KMS-11 (cell line): ENCODE measurements around the gene C10orf62.

Experiments used
- H2AFZ ChIP-seq: fragments of 200-600 bp; sonication (generic); 2 replicates; pipeline ENCODE4 v1.6.1; 2016; ENCODE audit warnings: antibody characterized with exemption, mixed run types, low read depth
- H3K27ac ChIP-seq: fragments of 200-600 bp; sonication (generic); 2 replicates; pipeline ENCODE4 v1.6.1; 2016; ENCODE audit warnings: mild to moderate bottlenecking, mixed run types
- H3K27me3 ChIP-seq: fragments of 200-600 bp; sonication (generic); 2 replicates; pipeline ENCODE4 v1.6.1; 2017; ENCODE audit warnings: mild to moderate bottlenecking, low read depth, mixed run types, moderate library complexity; ENCODE audit not compliant: insufficient read depth
- H3K36me3 ChIP-seq: fragments of 200-600 bp; sonication (generic); 2 replicates; pipeline ENCODE4 v1.6.1; 2017; ENCODE audit warnings: mild to moderate bottlenecking, mixed run types; ENCODE audit not compliant: insufficient read depth
- H3K4me1 ChIP-seq: fragments of 200-600 bp; sonication (generic); 2 replicates; pipeline ENCODE4 v1.6.1; 2016; ENCODE audit warnings: mild to moderate bottlenecking, low read depth, mixed run types; ENCODE audit not compliant: poor library complexity, severe bottlenecking
- H3K4me2 ChIP-seq: fragments of 200-600 bp; sonication (generic); 2 replicates; pipeline ENCODE4 v1.7.0; 2016; ENCODE audit warnings: mild to moderate bottlenecking, mixed run types
- H3K4me3 ChIP-seq: fragments of 200-600 bp; sonication (generic); IDR thresholded peaks from 2 replicates; pipeline ENCODE4 v1.6.1; 2017; ENCODE audit warnings: low read depth, low read length, mixed read lengths; ENCODE audit not compliant: insufficient read depth
- H3K79me2 ChIP-seq: fragments of 200-600 bp; sonication (generic); 2 replicates; pipeline ENCODE4 v1.6.1; 2016; ENCODE audit warnings: low read depth, mixed run types; ENCODE audit not compliant: insufficient read depth
- H3K9ac ChIP-seq: fragments of 200-600 bp; sonication (generic); 2 replicates; pipeline ENCODE4 v1.6.1; 2016; ENCODE audit warnings: mild to moderate bottlenecking, mixed run types
- H4K20me1 ChIP-seq: fragments of 200-600 bp; sonication (generic); 2 replicates; pipeline ENCODE4 v1.6.1; 2016; ENCODE audit warnings: mild to moderate bottlenecking, mixed run types; ENCODE audit not compliant: insufficient read depth
- TF ChIP-seq, protein P1 (sequence below): fragments of 200-600 bp; sonication (generic); conservative IDR thresholded peaks from 2 replicates; pipeline ENCODE4 v1.6.1; 2017; ENCODE audit warnings: low read depth, mild to moderate bottlenecking, antibody characterized with exemption, low read length, moderate library complexity, mixed read lengths

The C10orf62 gene

DNA sequence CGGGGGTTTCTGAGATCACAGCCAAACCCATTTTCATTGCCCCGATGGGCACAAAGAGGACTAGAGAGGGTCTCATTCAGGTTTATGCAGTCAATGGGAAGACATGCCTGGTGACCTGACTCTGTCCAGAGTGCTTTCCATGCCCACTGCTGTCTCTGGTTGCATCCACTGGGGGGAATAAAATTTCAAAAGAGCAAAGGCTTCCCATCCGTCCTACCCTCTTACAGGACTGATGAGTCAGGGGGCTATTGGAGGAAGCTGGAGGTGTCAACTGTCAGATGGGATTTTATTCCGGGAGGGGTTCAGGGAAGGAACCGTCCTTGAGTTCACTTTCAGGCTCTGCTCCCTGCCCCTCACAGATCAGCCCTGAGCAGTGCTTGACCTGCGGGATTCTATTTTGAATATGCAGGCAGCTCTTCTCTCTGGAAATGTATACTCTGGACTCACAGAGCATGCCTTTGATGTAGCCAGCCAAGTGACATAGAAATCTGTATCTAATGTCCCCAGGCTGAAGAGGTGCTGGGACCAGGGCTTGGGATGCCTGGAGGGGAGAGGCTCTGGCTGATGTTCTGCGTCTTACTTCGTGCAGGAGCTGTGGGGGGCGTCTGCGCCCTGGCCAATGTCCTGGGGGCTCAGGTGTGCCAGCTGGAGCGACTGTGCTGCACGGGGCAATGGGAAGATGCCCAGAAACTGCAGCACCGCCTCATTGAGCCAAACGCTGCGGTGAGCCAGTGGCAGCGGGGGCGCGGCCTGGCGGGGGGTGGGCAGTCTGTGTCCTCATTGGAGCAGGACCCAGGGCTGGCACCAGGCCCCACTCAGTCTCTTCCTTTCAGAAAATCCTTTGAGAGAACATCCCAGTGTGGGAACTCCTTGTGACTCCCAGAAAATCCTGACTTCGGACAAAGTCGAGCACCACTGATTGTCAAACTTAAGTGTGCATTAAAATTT, 12.0 kb downstream of the C10orf62 start:
- Histone ChIP-seq H3K4me1 (peaks cover 9% of the 10 kb centered on the region), H4K20me1 (no peaks in the 10 kb centered on the region), H3K9ac (no peak overlapping the region), H3K27ac (no peak overlapping the region), H3K4me3 (no peak overlapping the region), H2AFZ (no peak overlapping the region), H3K27me3 (no peaks in the 10 kb centered on the region), H3K4me2 (no peak overlapping the region), H3K36me3 (no peaks in the 10 kb centered on the region), H3K79me2 (no peaks in the 10 kb centered on the region)
- TF ChIP-seq, protein P1, sequence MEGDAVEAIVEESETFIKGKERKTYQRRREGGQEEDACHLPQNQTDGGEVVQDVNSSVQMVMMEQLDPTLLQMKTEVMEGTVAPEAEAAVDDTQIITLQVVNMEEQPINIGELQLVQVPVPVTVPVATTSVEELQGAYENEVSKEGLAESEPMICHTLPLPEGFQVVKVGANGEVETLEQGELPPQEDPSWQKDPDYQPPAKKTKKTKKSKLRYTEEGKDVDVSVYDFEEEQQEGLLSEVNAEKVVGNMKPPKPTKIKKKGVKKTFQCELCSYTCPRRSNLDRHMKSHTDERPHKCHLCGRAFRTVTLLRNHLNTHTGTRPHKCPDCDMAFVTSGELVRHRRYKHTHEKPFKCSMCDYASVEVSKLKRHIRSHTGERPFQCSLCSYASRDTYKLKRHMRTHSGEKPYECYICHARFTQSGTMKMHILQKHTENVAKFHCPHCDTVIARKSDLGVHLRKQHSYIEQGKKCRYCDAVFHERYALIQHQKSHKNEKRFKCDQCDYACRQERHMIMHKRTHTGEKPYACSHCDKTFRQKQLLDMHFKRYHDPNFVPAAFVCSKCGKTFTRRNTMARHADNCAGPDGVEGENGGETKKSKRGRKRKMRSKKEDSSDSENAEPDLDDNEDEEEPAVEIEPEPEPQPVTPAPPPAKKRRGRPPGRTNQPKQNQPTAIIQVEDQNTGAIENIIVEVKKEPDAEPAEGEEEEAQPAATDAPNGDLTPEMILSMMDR = no peak

DNA sequence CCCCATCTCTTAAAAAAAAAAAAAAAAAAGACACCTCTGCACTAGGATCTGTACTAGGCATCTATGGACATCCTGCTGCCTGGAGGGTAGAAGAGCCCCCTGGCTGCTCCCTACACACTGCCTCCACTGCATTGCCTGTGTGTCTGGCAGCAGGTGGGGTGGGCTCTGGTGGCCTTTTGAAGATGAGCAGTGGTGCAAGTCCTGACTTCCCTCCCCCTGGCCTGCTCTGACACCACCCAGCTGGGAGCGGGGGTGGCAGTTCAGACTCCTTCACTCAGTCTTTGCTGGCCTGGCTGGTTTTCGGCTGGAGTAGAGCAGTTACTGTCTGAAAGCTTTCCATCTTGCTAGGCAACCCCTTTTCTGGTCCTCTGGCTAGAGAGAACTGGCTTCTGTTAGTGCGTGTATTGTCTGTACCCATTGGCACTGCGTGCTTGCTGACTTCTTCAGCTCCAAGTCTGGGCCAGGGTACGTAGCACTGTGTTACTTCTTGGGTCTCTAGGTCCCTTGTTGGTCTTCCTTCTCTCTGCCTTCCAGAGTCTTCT, 17.6 kb downstream of the C10orf62 start:
- Histone ChIP-seq H4K20me1 (no peaks in the 10 kb centered on the region), H3K4me3 (no peak overlapping the region), H3K27ac (no peak overlapping the region), H3K4me2 (no peak overlapping the region), H3K9ac (no peak overlapping the region), H2AFZ (no peak overlapping the region), H3K79me2 (no peaks in the 10 kb centered on the region), H3K4me1 (no peaks in the 10 kb centered on the region), H3K27me3 (no peaks in the 10 kb centered on the region), H3K36me3 (no peaks in the 10 kb centered on the region)
- TF ChIP-seq, protein P1 = no peak

DNA sequence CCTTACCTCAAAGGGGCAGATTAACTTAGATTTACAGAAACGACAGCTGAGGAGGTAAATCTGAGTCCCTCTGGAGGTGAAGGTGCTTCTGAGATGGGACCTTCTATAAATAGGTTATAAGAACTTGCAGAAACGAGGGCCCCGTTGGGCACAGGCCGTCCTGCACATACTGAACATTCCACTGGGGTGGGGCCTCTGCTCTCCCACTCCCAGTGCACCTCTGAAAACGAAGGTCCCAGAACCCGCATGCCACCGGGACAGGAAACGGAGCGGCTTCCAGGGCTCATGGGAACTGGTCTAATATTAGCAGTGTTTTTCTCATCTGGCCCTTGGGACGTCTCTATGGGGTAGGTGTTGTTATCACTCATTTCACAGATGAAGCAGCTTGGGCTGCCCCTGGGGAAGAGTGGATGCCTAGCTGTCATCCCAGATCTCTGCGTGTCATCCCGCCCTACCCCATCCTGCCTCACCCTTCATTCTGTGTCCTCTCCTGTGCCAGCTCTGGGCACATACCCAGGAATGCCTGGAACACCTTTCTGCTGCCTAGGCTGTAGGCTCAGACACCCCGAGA, 19.6 kb downstream of the C10orf62 start:
- no peak overlapping the region for H3K27ac ChIP-seq
- no peak overlapping the region for H3K4me3 ChIP-seq
- TF ChIP-seq, protein P1 = no peak
- no peaks in the 10 kb centered on the region for H3K36me3 ChIP-seq
- no peak overlapping the region for H3K4me2 ChIP-seq
- no peaks in the 10 kb centered on the region for H4K20me1 ChIP-seq
- no peak overlapping the region for H2AFZ ChIP-seq
- no peaks in the 10 kb centered on the region for H3K79me2 ChIP-seq
- no peaks in the 10 kb centered on the region for H3K4me1 ChIP-seq
- no peak overlapping the region for H3K9ac ChIP-seq
- H3K27me3 ChIP-seq = no peaks in the 10 kb centered on the region

DNA sequence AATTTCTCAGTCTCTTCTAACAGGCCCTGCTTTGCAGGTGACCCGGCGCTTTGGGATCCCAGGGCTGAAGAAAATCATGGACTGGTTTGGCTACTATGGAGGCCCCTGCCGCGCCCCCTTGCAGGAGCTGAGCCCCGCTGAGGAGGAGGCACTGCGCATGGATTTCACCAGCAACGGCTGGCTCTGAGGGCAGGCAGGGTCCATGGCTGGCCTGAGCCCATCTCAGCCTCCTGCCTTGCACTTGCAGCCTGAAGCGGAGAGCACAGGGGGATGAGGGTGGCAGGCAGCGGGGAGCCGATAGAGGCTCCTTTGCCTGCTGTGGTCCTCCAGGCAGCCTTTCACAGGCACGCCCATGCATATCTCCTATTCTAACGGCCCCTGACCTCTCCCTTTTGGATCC, 22.0 kb downstream of the C10orf62 start:
- no peak overlapping the region for H2AFZ ChIP-seq
- H3K36me3 ChIP-seq = no peaks in the 10 kb centered on the region
- TF ChIP-seq, protein P1 = no peak
- H3K4me2 ChIP-seq = no peak overlapping the region
- H4K20me1 ChIP-seq = no peaks in the 10 kb centered on the region
- no peaks in the 10 kb centered on the region for H3K4me1 ChIP-seq
- no peaks in the 10 kb centered on the region for H3K27me3 ChIP-seq
- H3K4me3 ChIP-seq = no peak overlapping the region
- H3K27ac ChIP-seq = no peak overlapping the region
- H3K9ac ChIP-seq = no peak overlapping the region
- no peaks in the 10 kb centered on the region for H3K79me2 ChIP-seq
